Measurements from ENCODE around the gene IAH1.

Gene IAH1, protein sequence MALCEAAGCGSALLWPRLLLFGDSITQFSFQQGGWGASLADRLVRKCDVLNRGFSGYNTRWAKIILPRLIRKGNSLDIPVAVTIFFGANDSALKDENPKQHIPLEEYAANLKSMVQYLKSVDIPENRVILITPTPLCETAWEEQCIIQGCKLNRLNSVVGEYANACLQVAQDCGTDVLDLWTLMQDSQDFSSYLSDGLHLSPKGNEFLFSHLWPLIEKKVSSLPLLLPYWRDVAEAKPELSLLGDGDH

DNA sequence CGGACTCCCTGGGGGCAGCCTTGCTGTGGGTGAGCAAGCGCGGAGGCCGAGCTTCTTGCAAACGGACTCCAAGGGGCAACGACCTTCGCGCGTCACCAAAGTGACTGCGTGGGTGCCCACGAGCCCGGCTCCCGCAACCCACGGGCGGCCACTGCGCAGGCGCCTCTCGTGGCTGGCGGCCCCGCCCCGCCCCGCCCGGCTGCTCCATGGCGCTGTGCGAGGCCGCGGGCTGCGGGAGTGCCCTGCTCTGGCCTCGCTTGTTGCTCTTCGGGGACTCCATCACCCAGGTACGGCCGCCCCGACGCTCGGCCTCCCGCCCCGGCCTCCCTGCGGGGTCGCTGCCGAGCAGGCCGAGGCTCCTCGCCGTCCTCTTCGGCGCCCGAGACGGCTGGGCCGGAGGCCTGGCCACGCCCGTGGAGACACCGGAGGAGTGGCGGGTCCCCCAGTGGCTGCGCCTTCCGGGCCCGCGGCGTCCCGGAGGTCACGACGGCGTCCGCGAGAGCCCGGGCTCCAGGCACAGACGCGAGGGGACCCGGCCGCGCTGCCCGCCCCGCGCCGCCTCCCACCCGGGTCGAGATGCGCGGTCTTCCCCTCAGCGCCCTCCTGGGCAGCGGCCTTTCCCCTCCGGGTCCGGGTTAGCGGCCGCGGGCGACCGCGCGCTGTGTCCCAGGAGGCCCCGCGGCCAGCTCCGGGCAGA lies at the start of gene IAH1:
Gene IAH1, plus strand, starts transcription at position 191 of the 697 bp plus-strand sequence. Its CDS starts 16 bp downstream, at position 207.
- H3K27ac ChIP-seq: peak within 1 kb of the TSS; percentile 80
- DNase-seq (ENCODE audit: low read depth, low spot score): no peak

DNA sequence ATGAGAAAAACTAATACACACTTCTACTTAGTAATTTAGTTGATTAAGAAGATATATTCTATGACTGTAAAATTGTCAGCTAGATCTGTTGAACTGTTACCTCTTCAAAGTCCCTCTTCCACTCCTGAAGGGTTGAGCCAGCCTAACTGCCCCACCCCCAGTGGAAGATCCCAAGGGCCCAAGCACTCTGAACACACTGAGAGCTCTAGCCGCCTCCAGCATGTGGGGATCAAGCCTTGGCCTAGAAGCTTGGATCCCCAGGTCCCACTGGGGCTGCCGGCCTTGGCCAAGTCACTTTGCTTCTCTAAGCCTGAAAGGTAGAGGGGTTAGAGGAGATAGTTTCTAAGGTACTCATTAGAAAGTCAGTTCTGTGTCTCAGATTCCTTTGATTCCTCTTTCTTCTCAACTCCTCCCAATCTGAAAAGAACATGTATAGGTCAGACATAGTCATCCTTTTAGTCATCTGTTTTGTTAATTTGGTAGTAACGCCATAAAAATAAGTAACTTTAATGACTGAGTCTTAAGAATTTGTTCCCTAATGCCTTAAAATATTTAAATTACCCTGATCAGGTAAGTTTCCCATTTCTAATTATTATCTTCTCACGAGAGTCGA lies 45.3 kb upstream of the IAH1 start:
- DNase-seq (ENCODE audit: low read depth, low spot score): no peak
- peak overlapping the region; percentile 59 for H3K27ac ChIP-seq

DNA sequence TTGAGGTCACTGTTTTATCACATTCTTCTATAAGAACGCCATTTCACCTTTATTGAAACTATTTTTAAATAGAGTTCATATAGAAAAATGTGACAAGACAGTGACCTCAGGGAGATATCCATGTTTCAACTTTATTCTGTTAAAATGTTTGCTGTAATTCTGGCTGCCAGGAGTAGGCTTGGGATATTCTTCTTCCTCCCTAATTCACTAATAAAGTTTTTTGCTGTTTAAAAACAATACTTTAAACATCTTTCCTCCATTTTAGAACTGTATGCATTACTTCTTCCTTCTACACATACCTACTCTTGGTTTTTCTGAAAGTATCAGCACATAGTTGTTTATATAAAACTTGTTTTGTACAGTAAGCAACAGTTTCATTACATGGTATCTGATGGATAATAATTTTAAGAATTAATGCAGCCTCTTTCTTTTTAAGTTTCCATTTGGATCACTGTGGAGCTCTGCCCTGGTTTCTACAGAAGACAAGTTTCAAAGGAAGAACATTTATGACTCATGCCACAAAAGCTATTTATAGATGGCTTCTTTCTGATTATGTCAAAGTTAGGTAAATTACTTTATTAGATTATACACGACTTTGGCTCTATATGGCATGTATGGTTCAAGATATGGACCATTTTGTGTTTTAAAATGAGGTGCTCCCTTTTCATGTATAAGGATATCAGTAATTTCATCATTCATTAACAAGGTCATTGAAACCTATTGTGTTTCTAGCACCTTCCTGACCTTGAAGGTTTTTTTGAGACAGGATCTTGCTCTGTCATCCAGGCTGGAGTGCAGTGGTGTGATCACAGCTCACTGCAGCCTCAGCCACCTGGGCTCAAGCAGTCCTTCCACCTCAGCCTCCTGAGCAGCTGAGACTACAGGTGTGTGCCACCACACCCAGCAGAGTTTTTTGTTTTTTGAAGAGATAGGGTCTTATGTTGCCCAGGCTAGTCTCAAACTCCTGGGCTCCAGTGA lies 43.7 kb upstream of the IAH1 start:
- no peak for DNase-seq (ENCODE audit: low read depth, low spot score)
- H3K27ac ChIP-seq: peak overlapping the region; percentile 38

DNA sequence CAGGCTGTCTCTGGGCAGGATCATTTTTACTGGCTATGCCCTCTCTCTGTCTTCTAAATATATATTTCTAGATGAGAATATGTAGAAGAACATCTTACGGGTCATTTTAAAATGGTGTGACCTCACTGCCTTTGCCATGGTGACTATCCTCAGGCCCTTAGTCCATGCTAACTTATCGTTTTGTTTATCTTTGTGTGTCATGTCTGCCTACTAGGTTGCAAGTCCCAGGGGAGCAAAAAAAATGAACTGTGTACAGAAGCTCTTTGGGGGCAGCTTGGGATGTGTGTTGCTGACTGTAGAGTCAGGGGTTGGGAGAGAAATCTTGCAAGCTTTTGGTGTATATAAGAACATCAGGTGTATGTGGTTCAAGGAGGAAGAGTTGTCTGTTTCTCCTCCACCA lies 39.9 kb upstream of the IAH1 start:
- DNase-seq (ENCODE audit: low read depth, low spot score): no peak
- H3K27ac ChIP-seq: no peak overlapping the region

DNA sequence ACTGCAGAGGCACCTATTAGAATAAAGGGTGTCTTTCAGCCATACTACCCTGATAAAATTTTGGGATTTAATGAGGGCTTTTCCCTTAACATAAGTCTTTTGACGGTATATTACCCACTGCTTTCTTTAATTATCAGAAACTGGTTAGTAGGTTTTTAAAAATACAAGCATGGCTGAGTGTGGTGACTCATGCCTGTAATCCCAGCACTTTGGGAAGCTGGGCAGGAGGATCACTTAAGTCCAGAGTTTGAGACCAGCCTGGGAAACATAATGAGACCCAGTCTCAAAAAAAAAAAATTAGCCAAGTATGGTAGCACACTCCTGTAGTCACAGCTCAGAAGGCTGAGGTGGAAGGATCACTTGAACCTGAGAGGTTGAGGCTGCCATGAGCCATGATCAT lies 34.8 kb upstream of the IAH1 start:
- no peak for DNase-seq (ENCODE audit: low read depth, low spot score)
- H3K27ac ChIP-seq: peak overlapping the region; percentile 11

DNA sequence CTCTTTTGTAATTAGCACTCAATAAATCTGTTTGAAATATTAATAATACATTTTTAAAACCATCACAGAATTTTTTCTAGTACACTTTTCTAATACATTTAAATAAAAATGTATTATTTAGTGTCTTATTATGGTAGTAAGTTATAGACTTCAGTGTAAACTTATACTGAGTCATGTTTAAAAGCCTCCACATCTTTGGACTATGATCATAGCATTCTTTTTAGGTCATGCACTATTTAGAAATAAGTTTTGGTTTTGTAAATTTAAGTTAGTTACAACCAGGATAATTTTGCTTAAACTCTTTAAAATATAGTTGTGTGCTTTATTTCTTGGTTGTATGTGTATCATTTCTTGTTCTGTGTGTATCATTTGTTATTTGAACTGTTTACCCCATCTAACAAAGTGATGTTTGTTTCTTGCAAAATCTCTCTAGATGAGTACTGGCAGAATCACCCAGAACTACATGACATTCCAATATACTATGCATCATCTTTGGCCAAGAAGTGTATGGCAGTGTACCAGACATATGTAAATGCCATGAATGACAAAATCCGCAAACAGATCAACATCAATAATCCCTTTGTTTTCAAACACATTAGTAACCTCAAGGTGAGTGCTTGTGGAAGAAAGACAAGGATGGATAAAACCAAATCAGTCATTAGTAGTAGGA lies 34.2 kb upstream of the IAH1 start:
- peak; percentile 40 for DNase-seq (ENCODE audit: low read depth, low spot score)
- H3K27ac ChIP-seq: peak overlapping the region; percentile 11

DNA sequence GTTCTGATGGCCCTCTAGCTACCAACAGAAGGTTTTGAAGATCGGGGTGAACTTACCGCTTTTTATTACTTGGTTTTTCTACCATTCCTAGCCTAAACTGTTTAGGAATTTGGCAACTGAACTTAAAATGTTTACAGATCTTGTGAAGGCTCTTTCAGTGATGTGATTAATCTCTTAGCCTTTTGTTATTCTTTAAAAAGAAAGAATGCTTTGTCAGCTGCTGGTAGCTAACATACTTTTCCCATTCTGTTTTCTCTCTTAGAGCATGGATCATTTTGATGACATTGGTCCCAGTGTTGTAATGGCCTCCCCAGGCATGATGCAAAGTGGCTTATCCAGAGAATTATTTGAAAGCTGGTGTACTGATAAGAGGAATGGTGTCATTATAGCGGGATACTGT lies 32.8 kb upstream of the IAH1 start:
- DNase-seq (ENCODE audit: low read depth, low spot score): no peak

DNA sequence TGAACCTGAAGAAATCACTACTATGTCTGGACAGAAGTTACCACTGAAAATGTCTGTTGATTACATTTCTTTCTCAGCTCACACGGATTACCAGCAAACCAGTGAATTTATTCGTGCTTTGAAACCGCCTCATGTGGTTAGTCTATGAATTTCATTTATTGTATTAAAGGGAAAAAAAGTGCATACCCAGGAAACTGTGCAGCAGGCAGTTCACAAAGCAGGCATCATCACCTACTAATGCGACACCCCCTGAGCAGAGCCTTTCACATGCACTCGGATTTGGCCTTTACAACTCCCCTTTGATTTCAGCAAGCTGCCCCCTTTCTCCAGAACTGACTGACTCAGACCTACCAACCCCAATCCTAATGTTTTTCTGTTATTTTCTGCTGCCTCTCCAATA lies 30.8 kb upstream of the IAH1 start:
- no peak for DNase-seq (ENCODE audit: low read depth, low spot score)
- H3K27ac ChIP-seq: no peak overlapping the region

More for the DNA sequence above, 32.8 kb upstream of the IAH1 start:
- H3K27ac ChIP-seq: no peak overlapping the region

DNA sequence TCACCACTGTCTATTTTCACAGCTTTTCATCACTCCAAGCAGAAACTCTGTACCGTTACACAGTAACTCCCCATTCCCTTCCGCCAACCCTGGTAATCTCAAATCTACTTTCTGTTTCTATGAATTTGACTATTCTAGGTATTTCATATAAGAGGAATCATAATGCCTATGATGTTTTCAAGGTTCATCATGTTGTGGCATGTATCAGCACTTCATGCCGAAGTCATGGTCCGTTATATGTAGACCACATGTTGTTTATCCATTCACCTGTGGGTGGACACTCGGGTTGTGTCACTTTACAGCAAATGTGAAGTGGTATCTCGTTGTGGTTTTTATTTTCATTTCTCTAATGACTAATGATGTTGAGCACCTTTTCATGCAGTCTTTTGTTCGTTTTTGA lies 29.3 kb upstream of the IAH1 start:
- DNase-seq (ENCODE audit: low read depth, low spot score): no peak
- H3K27ac ChIP-seq: no peak overlapping the region

DNA sequence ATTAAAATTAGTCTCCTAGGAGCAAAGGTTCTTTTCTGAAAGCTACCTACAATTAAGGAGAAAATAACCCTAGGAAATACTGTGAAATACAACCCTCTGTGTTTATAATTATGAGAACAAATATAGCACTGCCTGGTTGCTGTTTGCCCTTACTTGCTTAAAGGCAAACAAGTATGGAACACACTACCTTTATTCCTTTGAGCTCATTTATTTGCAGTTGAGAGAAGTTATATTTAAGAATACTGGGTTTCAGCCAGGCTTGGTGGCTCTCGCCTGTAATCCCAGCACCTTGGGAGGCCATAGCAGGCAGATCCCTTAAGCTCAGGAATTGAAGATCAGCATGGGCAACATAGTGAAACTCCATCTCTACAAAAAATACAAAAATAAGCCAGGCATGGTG lies 23.1 kb upstream of the IAH1 start:
- no peak for DNase-seq (ENCODE audit: low read depth, low spot score)
- H3K27ac ChIP-seq: no peak overlapping the region

DNA sequence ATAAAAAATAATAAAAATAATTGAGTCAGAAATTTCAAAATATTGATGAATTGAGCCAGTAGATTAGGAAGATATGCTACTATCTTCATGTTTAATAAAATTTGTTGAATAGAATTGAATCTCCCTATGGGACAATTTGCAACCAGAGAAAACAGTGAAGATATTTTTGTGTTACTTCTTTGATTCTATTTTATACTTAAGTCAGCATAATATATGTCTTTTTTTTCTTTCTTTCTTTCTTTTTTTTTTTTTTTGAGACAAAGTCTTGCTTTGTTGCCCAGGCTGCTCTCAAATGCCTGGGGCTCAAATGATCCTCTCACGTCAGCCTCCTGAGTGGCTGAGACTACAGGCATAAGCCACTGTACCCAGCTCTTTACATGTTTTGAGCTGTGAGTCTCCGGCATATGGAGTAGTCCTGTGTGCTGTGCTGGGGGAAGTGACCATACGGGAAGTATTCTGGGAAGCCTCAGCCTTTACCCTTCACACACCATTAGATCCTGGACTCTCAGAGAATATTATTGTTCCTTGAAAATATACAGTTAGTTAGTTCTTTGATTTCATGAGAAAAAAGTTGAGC lies 13.8 kb upstream of the IAH1 start:
- DNase-seq (ENCODE audit: low read depth, low spot score): no peak
- no peak overlapping the region for H3K27ac ChIP-seq

DNA sequence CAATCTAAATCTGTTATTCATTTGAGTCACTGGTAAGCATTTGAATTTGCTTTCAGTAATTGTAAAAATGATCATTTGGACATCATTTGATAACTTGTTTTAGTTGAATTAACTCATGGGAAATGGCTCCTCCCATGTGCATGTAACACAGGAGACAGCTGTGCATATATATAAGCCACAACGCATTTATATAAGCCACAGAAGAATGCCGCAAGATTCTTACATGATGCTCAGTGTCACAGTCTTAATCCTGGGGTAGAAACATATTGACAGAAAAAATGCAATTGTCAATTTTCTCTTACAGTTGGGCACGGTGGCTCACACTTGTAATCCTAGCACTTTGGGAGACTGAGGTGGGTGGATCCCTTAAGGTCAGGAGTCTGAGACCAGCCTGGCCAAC lies 13.3 kb upstream of the IAH1 start:
- H3K27ac ChIP-seq: no peak overlapping the region
- no peak for DNase-seq (ENCODE audit: low read depth, low spot score)

DNA sequence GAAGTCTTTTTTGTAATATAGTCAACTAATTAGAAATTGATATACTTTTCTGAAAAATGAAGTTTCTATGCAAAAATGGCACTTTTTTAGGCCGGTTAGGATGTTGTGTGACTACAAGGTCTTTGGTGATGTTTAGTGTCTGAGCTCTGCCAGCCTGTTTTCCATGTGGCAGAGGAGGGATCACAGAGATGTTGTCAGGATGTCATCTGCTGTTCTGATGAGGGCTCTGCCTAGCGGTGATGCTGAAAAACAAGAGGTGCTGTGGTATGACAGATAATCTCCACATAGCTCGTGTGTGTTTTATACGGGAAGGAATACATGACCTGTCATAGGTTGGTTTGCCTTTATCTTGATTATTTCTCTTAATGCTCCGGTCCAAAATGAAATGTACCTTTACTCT lies 12.0 kb upstream of the IAH1 start:
- no peak overlapping the region for H3K27ac ChIP-seq
- DNase-seq (ENCODE audit: low read depth, low spot score): no peak

DNA sequence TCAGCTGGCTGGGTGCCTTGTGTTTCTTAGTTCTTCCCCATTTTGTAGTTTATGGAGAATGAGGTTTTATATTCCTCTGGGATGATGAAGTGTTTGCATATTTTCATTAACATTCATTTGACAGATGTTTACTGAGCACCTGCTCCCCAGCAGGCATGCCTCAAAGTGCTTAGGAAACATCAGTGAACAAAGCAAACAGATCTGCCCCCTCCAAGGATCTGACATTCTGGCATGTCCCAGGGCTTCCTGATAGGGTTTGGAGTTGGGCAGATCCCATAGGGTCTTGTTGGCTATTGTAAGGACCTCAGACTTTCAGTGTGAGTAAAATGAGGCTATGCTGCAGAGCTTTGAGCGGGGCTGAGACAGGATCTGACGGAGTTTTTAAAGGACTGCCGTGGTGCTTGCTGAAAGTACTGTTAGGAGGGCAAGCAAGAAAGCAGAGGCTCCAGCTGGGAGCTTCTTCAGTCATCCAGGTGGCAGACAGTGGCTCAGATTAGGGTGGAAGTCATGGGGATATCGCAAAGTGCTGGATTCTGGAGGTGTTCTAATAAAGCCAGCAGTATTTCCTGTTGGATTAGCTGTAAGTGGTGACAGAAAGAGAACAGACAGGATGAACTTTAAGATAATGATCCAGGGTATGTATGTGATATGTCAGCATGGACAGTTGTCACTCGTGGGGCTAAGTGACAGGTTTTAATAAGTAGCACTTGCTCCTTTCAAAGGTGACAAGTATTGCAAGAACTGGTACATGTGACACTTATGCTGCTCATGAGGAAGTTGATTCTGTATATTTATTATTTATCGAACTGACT lies 11.3 kb upstream of the IAH1 start:
- H3K27ac ChIP-seq: no peak overlapping the region
- DNase-seq (ENCODE audit: low read depth, low spot score): no peak

DNA sequence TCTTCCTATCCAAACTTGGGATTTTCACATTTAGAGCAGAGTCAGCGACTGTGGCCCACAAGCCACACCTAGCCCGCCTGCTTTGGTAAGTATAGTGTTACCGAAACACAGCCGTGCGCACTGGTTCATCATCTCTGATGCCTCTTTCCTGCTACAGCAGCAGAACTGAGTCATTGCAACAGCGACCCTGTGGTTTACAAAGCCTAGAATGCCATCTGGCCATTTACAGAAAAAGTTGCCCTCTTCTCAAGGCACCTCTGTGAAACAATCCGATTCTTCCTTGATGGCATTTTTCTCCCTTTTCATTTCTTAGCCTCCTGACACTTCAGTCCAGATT lies 10.7 kb upstream of the IAH1 start:
- no peak overlapping the region for H3K27ac ChIP-seq
- no peak for DNase-seq (ENCODE audit: low read depth, low spot score)

DNA sequence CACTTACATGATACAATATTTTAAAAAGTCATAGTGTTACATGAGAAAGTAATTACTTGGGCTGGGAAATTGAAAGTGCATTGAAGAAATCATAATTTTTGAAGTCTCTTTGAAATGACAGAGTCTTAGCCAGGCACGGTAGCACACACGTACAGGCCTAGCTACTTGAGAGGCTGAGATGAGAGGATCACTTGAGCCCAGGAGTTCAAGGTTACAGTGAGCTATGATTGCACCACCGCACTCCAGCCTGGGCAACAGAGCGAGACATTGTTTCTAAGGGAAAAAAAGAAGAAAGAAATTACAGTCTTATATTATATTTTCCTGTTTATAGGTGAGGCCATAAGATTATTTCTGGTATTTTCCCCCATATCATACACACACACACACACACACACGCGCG lies 9.2 kb upstream of the IAH1 start:
- DNase-seq (ENCODE audit: low read depth, low spot score): no peak
- H3K27ac ChIP-seq: no peak overlapping the region

DNA sequence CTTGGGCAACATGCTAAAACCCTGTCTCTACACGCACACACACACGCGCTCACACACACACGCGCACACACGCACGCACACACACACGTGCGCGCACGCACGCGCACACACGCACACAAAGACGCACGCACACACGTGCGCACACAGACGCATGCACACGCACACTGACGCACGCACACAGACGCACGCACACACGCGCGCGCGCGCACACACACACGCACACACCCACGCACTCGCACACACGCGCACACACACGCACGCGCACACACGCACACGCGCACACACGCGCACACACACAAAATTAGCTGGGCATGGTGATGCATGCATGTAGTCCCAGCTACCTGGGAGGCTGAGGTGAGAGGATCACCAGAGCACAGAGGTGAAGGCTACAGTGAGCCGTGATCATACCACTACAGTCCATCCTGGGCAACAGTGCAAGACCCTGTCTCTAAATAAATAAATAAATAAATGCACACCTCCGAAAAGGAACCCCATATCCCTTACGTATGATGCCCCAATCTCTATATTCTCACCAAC lies 8.1 kb upstream of the IAH1 start:
- no peak for DNase-seq (ENCODE audit: low read depth, low spot score)
- H3K27ac ChIP-seq: no peak overlapping the region

DNA sequence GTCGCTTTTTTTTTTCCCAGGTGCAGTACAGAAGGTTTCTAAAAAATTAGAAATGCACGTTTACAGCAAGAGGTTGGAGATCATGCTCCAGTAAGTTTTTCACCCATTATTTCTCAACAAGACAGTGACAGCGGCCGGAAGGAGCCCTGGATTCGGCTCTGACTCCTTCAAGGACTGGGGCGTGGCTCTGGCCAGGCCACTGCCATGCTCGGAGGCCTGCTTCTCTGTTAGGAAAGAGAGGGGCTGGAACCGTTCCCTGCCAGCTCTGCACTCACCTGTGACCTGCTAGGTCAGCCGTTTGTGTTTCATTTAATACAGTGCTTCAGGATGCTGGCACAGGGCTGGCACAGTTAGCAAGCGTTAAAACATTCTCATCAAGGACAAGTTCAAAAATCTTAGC lies 6.7 kb upstream of the IAH1 start:
- no peak overlapping the region for H3K27ac ChIP-seq
- no peak for DNase-seq (ENCODE audit: low read depth, low spot score)

DNA sequence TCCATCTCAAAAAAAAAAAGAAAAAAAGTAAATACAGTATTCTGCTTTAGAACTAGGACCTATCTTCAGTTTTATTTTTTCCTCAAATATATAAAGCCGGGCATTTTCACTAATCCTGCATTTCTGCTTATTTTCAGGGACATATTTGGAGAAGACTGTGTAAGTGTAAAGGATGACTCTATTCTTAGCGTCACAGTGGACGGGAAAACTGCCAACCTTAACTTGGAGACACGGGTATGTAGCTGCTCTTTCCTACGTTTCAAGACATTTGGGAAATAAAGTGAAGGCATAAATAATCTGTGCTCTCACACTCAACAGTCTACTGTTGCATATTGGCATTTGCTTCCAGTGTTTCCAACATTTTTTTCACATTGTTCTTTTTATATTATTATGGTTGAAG lies 3.1 kb upstream of the IAH1 start:
- DNase-seq (ENCODE audit: low read depth, low spot score): no peak
- H3K27ac ChIP-seq: no peak overlapping the region
